ENCODE results near the gene DENND4A.

GRCh38 chr15:65791335-65792137, 557 bp downstream of the DENND4A start:
- TF ChIP-seq GATA2 (IDR thresholded peaks at IDR 0.05; ENCODE audit: low read depth, low read length) (no peak), GATA3 (IDR thresholded peaks at IDR 0.05; ENCODE audit: low read depth, low read length) (no peak)
